Measurements from ENCODE around the gene SLC11A2.

DNA sequence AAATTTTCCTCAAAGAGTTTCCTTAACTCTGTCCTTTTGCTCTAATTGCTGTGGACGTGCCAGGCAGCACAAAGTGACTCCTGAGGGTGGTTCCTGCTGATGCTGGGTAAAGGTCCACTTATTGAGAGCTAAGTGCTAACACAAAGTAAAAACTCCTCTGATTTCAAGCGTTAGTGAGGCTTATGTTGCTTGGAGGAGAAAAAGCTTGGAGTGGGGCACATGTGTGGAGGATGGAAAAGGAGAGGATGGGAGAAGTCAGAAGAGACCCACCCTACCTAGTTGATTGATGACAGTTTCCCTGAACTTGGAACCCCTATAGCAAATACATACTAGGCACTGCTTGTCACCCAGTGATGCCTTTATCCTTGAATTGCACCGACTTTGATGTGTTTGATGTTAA lies 10.1 kb upstream of the SLC11A2 start:
- TF ChIP-seq CTCF (IDR thresholded peaks at IDR 0.05; ENCODE audit: low read depth, low read length) (no peak), MAX (IDR thresholded peaks at IDR 0.05; ENCODE audit: low read depth, low read length) (no peak), POLR2A (IDR thresholded peaks at IDR 0.05; ENCODE audit: extremely low read depth, insufficient read length) (no peak)
